HEK293 (cell line): ENCODE measurements around the gene PLCL1.

ENCODE experiments used
- HOXA7 ChIP-seq: sonication (generic); formaldehyde crosslinking; IDR thresholded peaks from 2 replicates; pipeline ENCODE4 v1.8.1; 2022; ENCODE audit warnings: missing genetic modification reagents, borderline replicate concordance
- REPIN1 ChIP-seq: fragments of 450-650 bp; formaldehyde crosslinking; IDR thresholded peaks from 2 replicates; pipeline ENCODE4 v1.5.1; 2017; ENCODE audit warnings: missing biosample characterization, missing genetic modification characterization, low read depth
- TCF7L2 ChIP-seq: IDR thresholded peaks from 2 replicates; pipeline ENCODE4 v1.6.1; 2011; ENCODE audit warnings: low read depth, mild to moderate bottlenecking, inconsistent platforms, low read length, moderate library complexity, borderline replicate concordance
- ZBTB7A ChIP-seq: fragments of 450-650 bp; formaldehyde crosslinking; IDR thresholded peaks from 2 replicates; pipeline ENCODE4 v1.5.1; 2016; ENCODE audit warnings: low read depth, missing biosample characterization, missing genetic modification characterization
- ZNF366 ChIP-seq: fragments of 450-650 bp; formaldehyde crosslinking; conservative IDR thresholded peaks from 2 replicates; pipeline ENCODE4 v1.5.1; 2016; ENCODE audit warnings: missing biosample characterization, missing genetic modification characterization
- ZNF501 ChIP-seq: fragments of 450-650 bp; formaldehyde crosslinking; IDR thresholded peaks from 2 replicates; pipeline ENCODE4 v1.5.1; 2016; ENCODE audit warnings: missing biosample characterization, missing genetic modification characterization
- ZNF843 ChIP-seq: fragments of 450-650 bp; formaldehyde crosslinking; IDR thresholded peaks from 2 replicates; pipeline ENCODE4 v1.5.1; 2016; ENCODE audit warnings: missing biosample characterization, missing genetic modification characterization
- TF ChIP-seq, protein P1 (sequence below): fragments of 450-650 bp; formaldehyde crosslinking; IDR thresholded peaks from 2 replicates; pipeline ENCODE4 v1.5.1; 2016; ENCODE audit warnings: missing biosample characterization, missing genetic modification characterization
- TF ChIP-seq, protein P2 (sequence below): fragments of 450-650 bp; formaldehyde crosslinking; IDR thresholded peaks from 2 replicates; pipeline ENCODE4 v1.5.1; 2017; ENCODE audit warnings: missing biosample characterization, mild to moderate bottlenecking, missing genetic modification characterization, moderate library complexity
- TF ChIP-seq, protein P3 (sequence below): fragments of 450-650 bp; formaldehyde crosslinking; IDR thresholded peaks from 2 replicates; pipeline ENCODE4 v1.5.1; 2016; ENCODE audit warnings: missing biosample characterization, missing genetic modification characterization
- TF ChIP-seq, protein P4 (sequence below): fragments of 450-650 bp; formaldehyde crosslinking; IDR thresholded peaks from 2 replicates; pipeline ENCODE4 v1.5.1; 2016; ENCODE audit warnings: missing biosample characterization, missing genetic modification characterization

DNA sequence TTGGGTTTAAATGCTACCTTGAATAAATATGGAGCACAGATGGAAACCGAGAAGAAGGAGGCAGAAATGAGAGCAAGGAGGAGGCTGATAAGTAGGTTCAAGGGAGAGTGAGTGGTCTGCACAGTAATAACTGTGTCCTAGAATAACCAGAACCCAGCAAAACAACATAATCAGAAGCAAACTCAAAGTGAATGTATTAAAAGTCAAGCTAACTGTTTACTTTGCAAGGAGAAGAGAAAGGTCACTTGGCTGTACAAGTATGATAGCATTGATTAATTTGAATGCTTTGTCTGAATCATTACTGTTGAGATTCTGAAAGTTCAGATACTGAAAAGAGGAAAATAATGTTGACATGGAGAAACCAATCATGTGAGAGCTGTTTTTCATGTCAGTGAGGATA lies 258.8 kb downstream of the PLCL1 start:
- TF ChIP-seq, protein P1, sequence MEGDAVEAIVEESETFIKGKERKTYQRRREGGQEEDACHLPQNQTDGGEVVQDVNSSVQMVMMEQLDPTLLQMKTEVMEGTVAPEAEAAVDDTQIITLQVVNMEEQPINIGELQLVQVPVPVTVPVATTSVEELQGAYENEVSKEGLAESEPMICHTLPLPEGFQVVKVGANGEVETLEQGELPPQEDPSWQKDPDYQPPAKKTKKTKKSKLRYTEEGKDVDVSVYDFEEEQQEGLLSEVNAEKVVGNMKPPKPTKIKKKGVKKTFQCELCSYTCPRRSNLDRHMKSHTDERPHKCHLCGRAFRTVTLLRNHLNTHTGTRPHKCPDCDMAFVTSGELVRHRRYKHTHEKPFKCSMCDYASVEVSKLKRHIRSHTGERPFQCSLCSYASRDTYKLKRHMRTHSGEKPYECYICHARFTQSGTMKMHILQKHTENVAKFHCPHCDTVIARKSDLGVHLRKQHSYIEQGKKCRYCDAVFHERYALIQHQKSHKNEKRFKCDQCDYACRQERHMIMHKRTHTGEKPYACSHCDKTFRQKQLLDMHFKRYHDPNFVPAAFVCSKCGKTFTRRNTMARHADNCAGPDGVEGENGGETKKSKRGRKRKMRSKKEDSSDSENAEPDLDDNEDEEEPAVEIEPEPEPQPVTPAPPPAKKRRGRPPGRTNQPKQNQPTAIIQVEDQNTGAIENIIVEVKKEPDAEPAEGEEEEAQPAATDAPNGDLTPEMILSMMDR (tag by site-specific recombination), result no peak
- TF ChIP-seq ZNF501 (tag by site-specific recombination) (no peak), HOXA7 (CRISPR knock-in tag) (no peak), REPIN1 (tag by site-specific recombination) (no peak), ZNF366 (tag by site-specific recombination) (no peak), TCF7L2 (no peak), ZBTB7A (tag by site-specific recombination) (no peak), ZNF843 (no peak)
- TF ChIP-seq, protein P2, sequence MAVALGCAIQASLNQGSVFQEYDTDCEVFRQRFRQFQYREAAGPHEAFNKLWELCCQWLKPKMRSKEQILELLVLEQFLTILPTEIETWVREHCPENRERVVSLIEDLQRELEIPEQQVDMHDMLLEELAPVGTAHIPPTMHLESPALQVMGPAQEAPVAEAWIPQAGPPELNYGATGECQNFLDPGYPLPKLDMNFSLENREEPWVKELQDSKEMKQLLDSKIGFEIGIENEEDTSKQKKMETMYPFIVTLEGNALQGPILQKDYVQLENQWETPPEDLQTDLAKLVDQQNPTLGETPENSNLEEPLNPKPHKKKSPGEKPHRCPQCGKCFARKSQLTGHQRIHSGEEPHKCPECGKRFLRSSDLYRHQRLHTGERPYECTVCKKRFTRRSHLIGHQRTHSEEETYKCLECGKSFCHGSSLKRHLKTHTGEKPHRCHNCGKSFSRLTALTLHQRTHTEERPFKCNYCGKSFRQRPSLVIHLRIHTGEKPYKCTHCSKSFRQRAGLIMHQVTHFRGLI (tag by site-specific recombination), result no peak
- TF ChIP-seq, protein P3, sequence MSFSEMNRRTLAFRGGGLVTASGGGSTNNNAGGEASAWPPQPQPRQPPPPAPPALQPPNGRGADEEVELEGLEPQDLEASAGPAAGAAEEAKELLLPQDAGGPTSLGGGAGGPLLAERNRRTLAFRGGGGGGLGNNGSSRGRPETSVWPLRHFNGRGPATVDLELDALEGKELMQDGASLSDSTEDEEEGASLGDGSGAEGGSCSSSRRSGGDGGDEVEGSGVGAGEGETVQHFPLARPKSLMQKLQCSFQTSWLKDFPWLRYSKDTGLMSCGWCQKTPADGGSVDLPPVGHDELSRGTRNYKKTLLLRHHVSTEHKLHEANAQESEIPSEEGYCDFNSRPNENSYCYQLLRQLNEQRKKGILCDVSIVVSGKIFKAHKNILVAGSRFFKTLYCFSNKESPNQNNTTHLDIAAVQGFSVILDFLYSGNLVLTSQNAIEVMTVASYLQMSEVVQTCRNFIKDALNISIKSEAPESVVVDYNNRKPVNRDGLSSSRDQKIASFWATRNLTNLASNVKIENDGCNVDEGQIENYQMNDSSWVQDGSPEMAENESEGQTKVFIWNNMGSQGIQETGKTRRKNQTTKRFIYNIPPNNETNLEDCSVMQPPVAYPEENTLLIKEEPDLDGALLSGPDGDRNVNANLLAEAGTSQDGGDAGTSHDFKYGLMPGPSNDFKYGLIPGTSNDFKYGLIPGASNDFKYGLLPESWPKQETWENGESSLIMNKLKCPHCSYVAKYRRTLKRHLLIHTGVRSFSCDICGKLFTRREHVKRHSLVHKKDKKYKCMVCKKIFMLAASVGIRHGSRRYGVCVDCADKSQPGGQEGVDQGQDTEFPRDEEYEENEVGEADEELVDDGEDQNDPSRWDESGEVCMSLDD (tag by site-specific recombination), result no peak
- TF ChIP-seq, protein P4, sequence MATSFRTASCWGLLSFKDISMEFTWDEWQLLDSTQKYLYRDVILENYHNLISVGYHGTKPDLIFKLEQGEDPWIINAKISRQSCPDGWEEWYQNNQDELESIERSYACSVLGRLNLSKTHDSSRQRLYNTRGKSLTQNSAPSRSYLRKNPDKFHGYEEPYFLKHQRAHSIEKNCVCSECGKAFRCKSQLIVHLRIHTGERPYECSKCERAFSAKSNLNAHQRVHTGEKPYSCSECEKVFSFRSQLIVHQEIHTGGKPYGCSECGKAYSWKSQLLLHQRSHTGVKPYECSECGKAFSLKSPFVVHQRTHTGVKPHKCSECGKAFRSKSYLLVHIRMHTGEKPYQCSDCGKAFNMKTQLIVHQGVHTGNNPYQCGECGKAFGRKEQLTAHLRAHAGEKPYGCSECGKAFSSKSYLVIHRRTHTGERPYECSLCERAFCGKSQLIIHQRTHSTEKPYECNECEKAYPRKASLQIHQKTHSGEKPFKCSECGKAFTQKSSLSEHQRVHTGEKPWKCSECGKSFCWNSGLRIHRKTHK (tag by site-specific recombination), result no peak
